Urinary bladder (tissue), 4 donors: ENCODE measurements around the gene SETSIP. TPM values are rescaled to one million over a fixed set of nuclear protein-coding genes. Genes with fewer than 3 reads are reported as not detected.

Experiments used
- DNase-seq: peaks from one replicate; pipeline ENCODE4 v3.0.0-alpha.2; 2015; ENCODE audit errors: extremely low spot score
- H3K27ac ChIP-seq: one replicate; pipeline ENCODE4 v1.5.1; 2013; ENCODE audit warnings: low read depth, mild to moderate bottlenecking, moderate library complexity
- H3K36me3 ChIP-seq: one replicate; pipeline ENCODE4 v1.6.1; 2013; ENCODE audit warnings: mild to moderate bottlenecking, moderate library complexity; ENCODE audit not compliant: insufficient read depth
- H3K4me1 ChIP-seq: one replicate; pipeline ENCODE4 v1.6.1; 2013; ENCODE audit warnings: mild to moderate bottlenecking, moderate library complexity; ENCODE audit not compliant: insufficient read depth
- H3K4me3 ChIP-seq: one replicate; pipeline ENCODE4 v1.5.1; 2013; ENCODE audit warnings: low read depth, low read length
- WGBS: extraction: QIAGEN DNeasy Blood & Tissue Kit; methylation state at CpG from one replicate; pipeline ENCODE4 v1.1.7; 2013; 5-methylcytosine and 5-hydroxymethylcytosine counted together
- polyA plus RNA-seq: library from polyadenylated mRNA; stranded (reverse); fragments of 200-250 nt; gene quantifications from one replicate; pipeline ENCODE4 v1.2.3, GENCODE V29; 2013
- total RNA-seq: library from RNA; depleted of rRNA; stranded (reverse); fragments of >200 nt; gene quantifications from one replicate; pipeline ENCODE4 v1.2.3, GENCODE V29; 2014
- donor health status: healthy with polysubstance abuse.
- donor health status: healthy.

SETSIP gene, protein sequence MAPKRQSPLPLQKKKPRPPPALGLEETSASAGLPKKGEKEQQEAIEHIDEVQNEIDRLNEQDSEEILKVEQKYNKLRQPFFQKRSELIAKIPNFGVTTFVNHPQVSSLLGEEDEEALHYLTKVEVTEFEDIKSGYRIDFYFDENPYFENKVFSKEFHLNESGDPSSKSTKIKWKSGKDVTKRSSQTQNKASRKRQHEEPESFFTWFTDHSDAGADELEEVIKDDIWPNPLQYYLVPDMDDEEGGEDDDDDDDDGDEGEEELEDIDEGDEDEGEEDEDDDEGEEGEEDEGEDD
- not detected for total RNA-seq
- not detected for polyA plus RNA-seq

DNA sequence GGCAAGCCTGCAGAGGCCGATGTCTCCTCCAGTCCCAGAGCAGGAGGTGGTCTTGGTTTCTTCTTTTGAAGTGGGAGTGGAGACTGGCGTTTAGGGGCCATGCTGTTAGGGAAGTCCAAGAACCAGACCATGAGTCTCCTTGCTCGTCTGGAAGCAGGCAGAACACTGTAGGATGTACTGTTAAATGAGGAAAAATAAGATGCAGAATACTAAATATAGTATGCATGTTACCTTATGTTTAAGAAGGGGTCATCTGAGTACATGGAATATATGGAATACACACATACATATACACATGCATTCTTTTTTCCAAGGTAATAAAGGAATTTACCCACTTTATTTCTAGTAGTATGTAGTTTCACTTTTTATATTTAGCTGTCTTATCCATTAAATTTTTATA, at the start of gene SETSIP:
Gene SETSIP, minus strand, starts transcription at position 101 of the 400 bp plus-strand sequence. Its CDS starts 0 bp downstream, at position 101.
- Histone ChIP-seq H3K27ac (no peak within 1 kb of the TSS), H3K36me3 (no peaks in the 10 kb centered on the region), H3K4me3 (no peak within 1 kb of the TSS), H3K4me1 (no peaks in the 10 kb centered on the region)
- no peak for DNase-seq
- 71% methylated on average over 3 of the region's 3 CpGs for WGBS

DNA sequence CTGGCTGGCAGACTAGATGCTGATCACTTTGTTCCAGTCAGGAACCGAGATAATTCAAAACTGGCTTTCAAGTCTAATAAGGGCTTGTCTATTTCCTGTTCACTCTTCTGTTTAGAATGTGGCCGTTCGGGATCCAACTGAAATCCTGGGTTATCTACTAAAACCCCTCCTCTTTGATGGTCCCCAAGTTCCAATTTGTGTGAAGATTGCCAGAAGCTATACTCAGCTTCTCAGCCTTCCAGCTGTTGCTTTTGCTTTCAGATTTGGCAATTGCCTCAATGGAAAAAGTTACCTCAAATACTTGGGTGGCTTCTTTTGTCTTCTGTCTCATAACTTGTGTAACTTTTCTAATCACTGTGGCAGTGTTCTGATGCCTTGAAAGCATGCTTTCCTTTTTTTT, 48.7 kb upstream of the SETSIP start:
- no peaks in the 10 kb centered on the region for H3K36me3 ChIP-seq
- DNase-seq: no peak
- H3K4me3 ChIP-seq: no peak overlapping the region
- H3K27ac ChIP-seq: no peak overlapping the region
- H3K4me1 ChIP-seq: no peaks in the 10 kb centered on the region
- WGBS: 35% methylated on average over 3 of the region's 3 CpGs

DNA sequence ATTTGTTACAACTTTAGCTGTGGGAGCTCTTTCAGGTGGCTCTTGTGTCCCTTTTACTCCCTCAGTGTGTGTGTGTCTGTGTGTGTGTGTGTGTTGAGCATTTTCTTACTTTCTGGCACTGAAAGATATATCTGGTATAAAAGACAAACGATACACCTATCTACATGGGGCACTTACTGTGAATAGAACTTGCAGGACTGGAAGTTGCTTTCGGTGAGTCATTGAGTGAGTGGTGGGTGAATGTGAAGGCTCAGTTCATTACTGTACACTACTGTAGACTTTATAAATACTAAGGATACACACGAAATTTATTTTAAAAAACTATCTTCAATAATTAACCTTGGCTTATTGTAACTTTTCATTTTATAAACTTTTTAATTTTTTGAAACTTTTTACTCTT, 43.6 kb upstream of the SETSIP start:
- H3K4me3 ChIP-seq: no peak overlapping the region
- no peak overlapping the region for H3K27ac ChIP-seq
- no peaks in the 10 kb centered on the region for H3K4me1 ChIP-seq
- 78% methylated on average over 3 of the region's 3 CpGs for WGBS
- no peak for DNase-seq
- no peaks in the 10 kb centered on the region for H3K36me3 ChIP-seq

DNA sequence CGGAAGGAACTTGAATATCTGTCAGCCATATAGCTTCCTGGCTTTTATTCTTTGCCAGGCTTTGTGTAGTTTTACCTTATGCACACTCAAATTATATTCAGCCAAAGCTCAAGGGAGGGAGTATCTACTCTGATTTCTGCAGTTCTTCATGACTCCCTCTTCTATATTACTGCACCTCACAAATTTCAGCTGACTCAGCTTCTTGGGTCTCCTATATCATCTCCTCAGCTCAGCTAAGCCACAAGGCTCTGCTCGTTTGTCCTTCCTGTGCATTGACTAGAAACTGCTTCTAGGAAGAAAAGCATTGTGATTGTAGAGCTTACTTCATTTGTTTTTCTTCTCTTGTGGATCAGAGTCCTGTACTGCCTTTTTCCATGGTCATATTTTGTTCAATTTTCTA, 42.3 kb upstream of the SETSIP start:
- Histone ChIP-seq H3K27ac (no peak overlapping the region), H3K36me3 (no peaks in the 10 kb centered on the region), H3K4me1 (no peaks in the 10 kb centered on the region), H3K4me3 (no peak overlapping the region)
- 60% methylated on average over 2 of the region's 2 CpGs for WGBS
- DNase-seq: no peak

DNA sequence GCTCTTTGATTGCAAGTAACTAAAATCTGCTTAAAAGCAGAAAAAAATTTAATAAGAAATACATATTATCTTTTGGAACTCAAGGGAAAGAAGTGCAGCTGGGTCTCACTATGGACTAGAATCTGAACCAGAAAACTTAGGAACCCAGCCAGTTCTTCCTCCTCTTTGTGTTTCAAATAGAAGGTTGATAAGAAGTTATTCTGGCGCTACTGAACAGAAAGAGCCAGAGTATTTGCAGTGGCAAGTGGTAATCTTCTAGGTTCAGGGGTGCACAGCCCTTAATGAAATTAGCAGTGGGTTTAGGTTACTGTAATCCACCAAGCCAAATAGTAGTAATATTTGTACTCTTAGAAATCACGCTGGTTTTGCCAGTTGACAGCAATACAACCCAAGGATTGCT, 33.4 kb upstream of the SETSIP start:
- no peak overlapping the region for H3K27ac ChIP-seq
- H3K36me3 ChIP-seq: no peaks in the 10 kb centered on the region
- 85% methylated on average over 2 of the region's 2 CpGs for WGBS
- no peak for DNase-seq
- no peaks in the 10 kb centered on the region for H3K4me1 ChIP-seq
- H3K4me3 ChIP-seq: no peak overlapping the region

DNA sequence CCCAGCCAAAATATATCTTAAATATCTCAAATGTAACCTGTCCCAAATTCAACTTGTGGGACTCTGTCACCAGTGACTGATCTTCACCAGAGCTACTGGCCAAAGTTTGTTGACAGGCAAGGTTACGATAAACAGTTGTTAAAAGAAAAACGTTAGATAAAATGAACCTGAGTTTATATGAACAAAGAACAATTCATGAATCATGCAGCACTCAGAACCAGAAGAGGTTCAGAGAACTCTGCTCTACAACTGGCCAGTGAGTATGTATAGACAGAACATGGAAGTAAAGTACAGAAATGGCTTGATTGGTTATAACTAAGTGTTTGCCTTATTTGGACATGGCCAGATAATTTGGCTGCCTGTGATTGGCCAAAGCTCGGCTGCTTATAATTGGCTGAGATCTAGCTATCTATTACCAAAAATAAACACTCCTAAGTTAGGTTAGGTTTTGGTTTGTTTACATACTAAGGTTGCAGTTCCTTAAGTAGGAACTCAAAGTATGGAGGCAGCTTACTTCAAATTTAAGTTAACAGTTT, 30.4 kb upstream of the SETSIP start:
- H3K4me1 ChIP-seq: no peaks in the 10 kb centered on the region
- no peak overlapping the region for H3K27ac ChIP-seq
- no peak for DNase-seq
- WGBS: 73% methylated on average over 3 of the region's 3 CpGs
- H3K36me3 ChIP-seq: no peaks in the 10 kb centered on the region
- no peak overlapping the region for H3K4me3 ChIP-seq

DNA sequence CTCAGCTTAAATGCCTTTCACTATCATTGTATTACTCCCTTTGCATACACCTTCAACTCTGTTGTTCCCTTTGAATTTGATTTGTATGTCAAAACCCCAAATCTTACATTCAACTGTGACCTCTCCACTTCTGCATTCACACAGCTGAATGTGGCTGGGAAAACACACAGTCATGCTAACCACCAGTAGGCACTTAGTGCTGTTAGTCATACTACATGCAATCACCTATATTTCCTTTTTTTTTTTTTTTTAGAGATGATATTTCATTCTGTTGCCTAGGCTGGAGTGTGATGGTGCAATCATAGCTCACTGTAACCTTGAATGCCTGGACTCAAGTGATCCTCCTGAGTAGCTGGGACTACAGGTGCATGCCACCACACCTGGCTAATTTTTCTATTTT, 21.1 kb upstream of the SETSIP start:
- Histone ChIP-seq H3K4me3 (no peak overlapping the region), H3K4me1 (no peaks in the 10 kb centered on the region), H3K27ac (no peak overlapping the region), H3K36me3 (no peaks in the 10 kb centered on the region)
- no peak for DNase-seq

DNA sequence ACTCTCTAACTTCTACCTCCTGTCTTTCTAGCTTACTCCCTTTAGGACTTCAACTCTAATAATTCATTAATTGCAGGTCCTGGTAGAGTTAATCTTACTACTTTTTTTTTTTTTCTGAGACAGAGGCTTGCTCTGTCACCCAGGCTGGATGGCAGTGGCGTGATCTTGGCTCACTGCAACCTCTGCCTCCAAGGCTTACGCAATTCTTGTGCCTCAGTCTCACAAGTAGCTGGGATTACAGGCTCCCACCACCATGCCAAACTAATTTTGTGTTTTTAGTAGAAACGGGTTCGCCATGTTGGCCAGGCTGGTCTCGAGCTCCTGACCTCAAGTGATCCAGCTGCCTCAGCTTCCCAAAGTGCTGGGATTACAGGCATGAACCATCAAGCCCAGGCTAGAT, 20.7 kb upstream of the SETSIP start:
- no peak overlapping the region for H3K4me3 ChIP-seq
- no peaks in the 10 kb centered on the region for H3K4me1 ChIP-seq
- H3K27ac ChIP-seq: no peak overlapping the region
- no peaks in the 10 kb centered on the region for H3K36me3 ChIP-seq
- DNase-seq: no peak
- 98% methylated on average over 5 of the region's 5 CpGs for WGBS

DNA sequence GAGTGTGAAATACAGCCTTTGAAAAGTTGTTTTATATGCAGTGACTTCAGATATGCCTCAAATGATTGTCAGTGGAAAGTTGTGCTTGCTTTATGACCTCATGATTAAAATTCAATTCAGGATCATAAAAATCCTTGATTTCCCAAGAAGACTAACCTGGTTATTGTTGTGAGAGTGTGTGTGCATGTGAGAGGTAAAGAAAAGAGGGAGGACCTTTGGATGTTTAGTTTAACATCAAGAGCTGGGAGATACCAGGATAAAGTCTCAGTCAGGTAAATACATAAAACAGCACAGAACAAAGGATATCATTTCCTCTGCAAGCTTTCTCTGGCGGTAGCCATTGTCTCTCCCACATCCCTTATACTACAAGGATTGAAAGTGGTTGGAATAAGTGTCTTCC, 19.4 kb upstream of the SETSIP start:
- no peak overlapping the region for H3K4me3 ChIP-seq
- 84% methylated on average over 1 of the region's 1 CpG for WGBS
- H3K4me1 ChIP-seq: no peaks in the 10 kb centered on the region
- peaks cover 2% of the 10 kb centered on the region for H3K36me3 ChIP-seq
- DNase-seq: no peak
- no peak overlapping the region for H3K27ac ChIP-seq

DNA sequence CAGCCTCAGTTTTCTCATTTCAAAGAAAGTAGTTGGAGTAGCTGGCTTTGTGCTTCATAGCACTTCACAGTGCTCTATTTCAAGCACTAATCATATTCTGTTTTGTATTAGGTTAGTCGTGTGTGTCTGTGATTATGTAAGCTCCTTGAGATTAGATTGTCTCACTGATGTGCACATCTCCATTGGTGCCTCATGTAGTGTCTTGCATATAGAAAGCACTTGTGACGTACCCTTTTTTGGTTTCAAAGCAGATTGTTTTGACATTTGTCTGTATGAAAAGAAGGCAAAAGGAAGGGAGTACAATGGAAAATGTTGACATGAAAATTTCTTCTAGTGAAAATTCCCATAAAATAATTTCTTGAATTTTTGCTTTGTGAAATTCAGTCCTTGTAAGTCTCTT, 18.9 kb upstream of the SETSIP start:
- 68% methylated on average over 2 of the region's 2 CpGs for WGBS
- H3K4me1 ChIP-seq: no peaks in the 10 kb centered on the region
- no peak overlapping the region for H3K4me3 ChIP-seq
- no peak overlapping the region for H3K27ac ChIP-seq
- DNase-seq: no peak
- H3K36me3 ChIP-seq: peaks cover 4% of the 10 kb centered on the region

DNA sequence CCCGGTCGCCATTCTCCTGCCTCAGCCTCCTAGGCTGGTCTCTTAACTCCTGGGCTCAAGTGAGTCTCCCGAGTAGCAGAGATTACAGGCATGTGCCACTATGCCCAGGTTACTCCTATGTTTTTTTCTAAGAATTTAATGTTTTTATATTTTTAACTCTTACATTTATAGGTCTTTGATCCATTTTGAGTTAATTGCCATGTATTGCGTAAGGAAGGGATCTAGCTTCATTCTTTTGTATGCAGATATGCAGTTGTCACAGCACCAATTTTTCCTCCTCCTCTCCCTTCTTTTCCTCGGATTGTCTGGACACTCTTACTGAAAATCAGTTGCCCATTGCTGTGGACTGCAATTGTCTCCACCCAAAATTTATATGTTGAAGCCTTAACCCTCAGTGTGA, 16.4 kb upstream of the SETSIP start:
- DNase-seq: no peak
- WGBS: 97% methylated on average over 5 of the region's 5 CpGs
- no peaks in the 10 kb centered on the region for H3K4me1 ChIP-seq

DNA sequence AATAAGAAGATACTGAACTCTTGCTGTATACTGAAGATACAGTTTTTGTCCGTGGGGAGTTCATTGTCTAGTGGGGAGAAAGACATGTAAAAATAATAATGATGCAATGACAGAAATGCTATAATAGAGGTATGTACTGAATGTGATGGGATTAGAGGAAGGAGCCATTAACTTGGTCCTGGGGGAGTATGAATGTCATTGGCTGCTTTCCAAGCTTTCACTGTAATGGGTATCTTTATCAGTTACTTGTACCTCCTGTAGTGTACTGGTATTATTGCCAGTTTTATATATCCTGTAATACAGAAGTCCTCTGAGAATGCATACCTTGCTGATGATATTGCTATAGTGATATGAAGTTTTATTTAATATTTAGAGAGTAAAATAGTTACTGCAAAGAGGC, 12.3 kb upstream of the SETSIP start:
- WGBS: 56% methylated on average over 1 of the region's 1 CpG
- peaks cover 5% of the 10 kb centered on the region for H3K36me3 ChIP-seq
- H3K27ac ChIP-seq: no peak overlapping the region

More for the DNA sequence above, 16.4 kb upstream of the SETSIP start:
- peaks cover 5% of the 10 kb centered on the region for H3K36me3 ChIP-seq
- H3K27ac ChIP-seq: no peak overlapping the region
- no peak overlapping the region for H3K4me3 ChIP-seq

DNA sequence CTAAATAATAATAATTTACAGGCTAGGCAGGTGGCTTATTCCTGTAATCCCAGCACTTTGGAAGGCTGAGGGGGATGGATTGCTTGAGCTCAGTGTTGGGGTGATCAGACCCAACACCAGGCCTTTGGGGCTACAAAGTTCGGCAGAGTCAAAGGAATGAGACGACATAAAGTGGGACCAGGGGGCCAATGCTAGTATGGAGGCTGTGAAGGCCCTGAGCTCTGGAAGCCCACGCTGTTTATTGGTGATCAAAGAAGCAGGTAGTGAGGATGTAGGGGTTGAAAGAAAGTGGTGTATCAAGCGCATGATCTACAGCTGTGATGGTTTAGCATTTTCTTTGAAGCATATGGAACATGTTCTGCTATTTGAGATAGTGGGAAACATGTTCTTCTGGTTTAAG, 10.5 kb upstream of the SETSIP start:
- WGBS: 91% methylated on average over 4 of the region's 4 CpGs
- DNase-seq: no peak
- Histone ChIP-seq H3K36me3 (peaks cover 5% of the 10 kb centered on the region), H3K4me1 (no peaks in the 10 kb centered on the region), H3K4me3 (no peak overlapping the region), H3K27ac (no peak overlapping the region)

More for the DNA sequence above, 12.3 kb upstream of the SETSIP start:
- H3K4me1 ChIP-seq: no peaks in the 10 kb centered on the region
- no peak for DNase-seq
- H3K4me3 ChIP-seq: no peak overlapping the region

DNA sequence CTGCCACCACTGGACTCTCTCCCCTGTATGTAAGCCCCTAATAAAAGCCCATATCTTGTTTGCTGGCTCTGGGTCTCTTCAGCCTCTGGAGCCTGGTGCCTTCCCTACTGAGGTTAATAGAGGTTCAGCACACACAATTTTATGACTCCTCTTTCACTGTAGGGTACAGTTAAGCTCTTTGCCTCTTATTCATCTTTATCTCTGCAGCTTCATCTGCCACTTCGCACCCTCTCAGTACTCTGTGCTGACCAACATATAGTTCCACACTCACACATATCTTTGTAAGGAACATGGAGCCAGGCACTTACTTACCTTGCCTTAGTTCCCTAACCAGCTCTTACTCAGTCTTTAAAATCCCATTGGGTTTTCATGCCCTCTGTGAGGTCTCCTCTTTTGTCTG, 9.4 kb upstream of the SETSIP start:
- 95% methylated on average over 1 of the region's 1 CpG for WGBS
- no peak for DNase-seq
- no peak overlapping the region for H3K27ac ChIP-seq
- H3K4me3 ChIP-seq: no peak overlapping the region
- peaks cover 3% of the 10 kb centered on the region for H3K36me3 ChIP-seq
- H3K4me1 ChIP-seq: no peaks in the 10 kb centered on the region
